ENCODE results near the gene MRRF. TPM values are rescaled to one million over a fixed set of nuclear protein-coding genes. Genes with fewer than 3 reads are reported as not detected.
A peak's percentile ranks its signal among the peaks of the same experiment; 100 is the strongest.

MRRF gene
- total RNA-seq, 1 experiment from 2014 or later, result 42.3 TPM

- peaks cover 60% of the 10 kb centered on the region for H3K4me1 Mint-ChIP-seq
- TF ChIP-seq E2F5 (CRISPR knock-in tag; IDR thresholded peaks at IDR 0.05) (no peak), USF1 (CRISPR knock-in tag; IDR thresholded peaks at IDR 0.05) (no peak)
- H3K27ac Mint-ChIP-seq, result no peak overlapping the region
- DNase-seq (ENCODE audit: low spot score) (no peak), ATAC-seq (no peak)
- no peaks in the 10 kb centered on the region for H3K36me3 Mint-ChIP-seq
- no peak overlapping the region for H3K4me3 Mint-ChIP-seq
- POLR2A ChIA-PET, result no interaction called here
- H3K27me3 Mint-ChIP-seq (ENCODE audit: low read depth), result peaks cover 8% of the 10 kb centered on the region
- no peaks in the 10 kb centered on the region for H3K9me3 Mint-ChIP-seq
- CTCF ChIA-PET, result interaction anchor here (0.6 to 6.6 kb wide), 6 partner anchors 11 to 244 kb away, joined by 3 to 71 read pairs (median 13); no protein-coding TSS in a partner anchor
Observed at GRCh38 chr9:122339579-122339978, 74.9 kb downstream of the MRRF start.

DNA sequence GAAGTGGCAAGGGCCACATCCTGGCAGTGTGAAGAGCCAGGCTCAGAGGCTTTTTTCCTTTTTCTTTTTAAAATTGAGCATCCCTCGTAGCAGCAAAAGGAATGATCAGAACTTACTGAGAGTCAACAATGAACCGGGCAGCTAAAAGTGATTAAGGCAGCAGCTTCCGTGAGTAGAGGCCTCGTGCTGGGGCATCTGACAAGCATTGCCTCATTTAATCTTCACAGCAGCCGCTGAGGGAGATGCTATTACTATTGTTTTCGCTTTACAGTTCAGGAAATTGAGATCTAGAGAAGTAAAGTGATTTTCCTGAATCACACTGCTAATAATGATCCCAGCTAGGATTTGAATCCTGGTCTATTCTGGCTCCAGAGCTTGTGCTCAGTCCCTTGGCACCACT lies 75.5 kb downstream of the MRRF start:
- peaks cover 10% of the 10 kb centered on the region for H3K27me3 Mint-ChIP-seq (ENCODE audit: low read depth)

GRCh38 chr9:122342323-122343050 lies 77.8 kb downstream of the MRRF start:
- Mint-ChIP-seq H3K36me3 (no peaks in the 10 kb centered on the region), H3K4me1 (peaks cover 42% of the 10 kb centered on the region), H3K27ac (peak overlapping the region; percentile 6; the same call in 1 of the 2 replicates), H3K9me3 (no peaks in the 10 kb centered on the region), H3K4me3 (no peak overlapping the region), H3K27me3 (ENCODE audit: low read depth) (peaks cover 29% of the 10 kb centered on the region)
- ChIA-PET CTCF (interaction anchor here (1.1 to 3.7 kb wide), 6 partner anchors 8 to 243 kb away, joined by 3 to 24 read pairs (median 8); no protein-coding TSS in a partner anchor), POLR2A (no interaction called here)
- ATAC-seq (peak; percentile 24), DNase-seq (ENCODE audit: low spot score) (no peak)
- TF ChIP-seq USF1 (CRISPR knock-in tag; IDR thresholded peaks at IDR 0.05), result no peak
- TF ChIP-seq FOXK1 (CRISPR knock-in tag; IDR thresholded peaks at IDR 0.05), result no peak
- no peak for TF ChIP-seq MXD4 (CRISPR knock-in tag; IDR thresholded peaks at IDR 0.05; ENCODE audit: borderline replicate concordance)
- TF ChIP-seq GABPB1 (CRISPR knock-in tag; IDR thresholded peaks at IDR 0.05), result no peak
- no peak for TF ChIP-seq ATF3 (CRISPR knock-in tag; conservative IDR thresholded peaks at IDR 0.05)
- no peak for TF ChIP-seq ESRRA (CRISPR knock-in tag; IDR thresholded peaks at IDR 0.05; ENCODE audit: borderline replicate concordance)

More for the DNA sequence above, 75.5 kb downstream of the MRRF start:
- no peak for TF ChIP-seq SOX15 (CRISPR knock-in tag; IDR thresholded peaks at IDR 0.05)
- TF ChIP-seq ZNF532 (CRISPR knock-in tag; IDR thresholded peaks at IDR 0.05; ENCODE audit: borderline replicate concordance), result no peak
- DNase-seq (ENCODE audit: low spot score), result no peak
- POLR2A ChIA-PET, result no interaction called here
- no peak for ATAC-seq
- H3K36me3 Mint-ChIP-seq, result no peaks in the 10 kb centered on the region
- no peak overlapping the region for H3K27ac Mint-ChIP-seq
- CTCF ChIA-PET, result interaction anchor here (1.2 to 6.6 kb wide), 5 partner anchors 10 to 241 kb away, joined by 3 to 71 read pairs (median 23); no protein-coding TSS in a partner anchor
- no peaks in the 10 kb centered on the region for H3K9me3 Mint-ChIP-seq
- H3K4me1 Mint-ChIP-seq, result peaks cover 57% of the 10 kb centered on the region
- no peak overlapping the region for H3K4me3 Mint-ChIP-seq
